ENCODE results near the gene DLG5.

DLG5 gene

DNA sequence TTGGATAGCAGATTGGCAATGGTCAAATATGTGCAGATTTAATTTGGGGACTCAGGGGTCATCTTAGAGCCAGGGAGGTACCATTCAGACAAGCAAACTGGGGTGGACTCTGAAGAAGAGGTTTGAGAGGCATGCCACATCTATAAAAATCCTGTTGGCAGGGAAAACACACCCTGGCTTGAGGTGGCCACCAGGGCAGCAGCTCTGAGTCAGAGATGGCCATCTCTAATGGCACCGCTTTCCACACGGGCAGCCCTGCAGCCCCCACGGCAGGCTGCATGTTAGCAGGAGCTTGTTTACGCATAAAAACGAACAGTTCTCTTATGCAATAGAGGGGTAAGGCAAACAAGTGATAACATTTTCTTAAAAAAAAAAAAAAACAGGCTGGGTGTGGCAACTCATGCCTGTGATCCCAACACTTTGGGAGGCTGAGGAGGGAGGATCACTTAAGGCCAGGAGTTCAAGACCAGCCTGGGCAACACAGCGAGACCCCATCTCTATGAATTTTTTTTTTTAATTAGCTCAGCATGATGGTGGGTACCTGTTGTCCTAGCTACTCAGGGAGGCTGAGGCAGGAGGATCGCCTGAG is 14.9 kb downstream of the DLG5 start:
- in situ Hi-C loops (cut with MboI; ENCODE audit: low sequenced_read_pairs) = no loop called here

DNA sequence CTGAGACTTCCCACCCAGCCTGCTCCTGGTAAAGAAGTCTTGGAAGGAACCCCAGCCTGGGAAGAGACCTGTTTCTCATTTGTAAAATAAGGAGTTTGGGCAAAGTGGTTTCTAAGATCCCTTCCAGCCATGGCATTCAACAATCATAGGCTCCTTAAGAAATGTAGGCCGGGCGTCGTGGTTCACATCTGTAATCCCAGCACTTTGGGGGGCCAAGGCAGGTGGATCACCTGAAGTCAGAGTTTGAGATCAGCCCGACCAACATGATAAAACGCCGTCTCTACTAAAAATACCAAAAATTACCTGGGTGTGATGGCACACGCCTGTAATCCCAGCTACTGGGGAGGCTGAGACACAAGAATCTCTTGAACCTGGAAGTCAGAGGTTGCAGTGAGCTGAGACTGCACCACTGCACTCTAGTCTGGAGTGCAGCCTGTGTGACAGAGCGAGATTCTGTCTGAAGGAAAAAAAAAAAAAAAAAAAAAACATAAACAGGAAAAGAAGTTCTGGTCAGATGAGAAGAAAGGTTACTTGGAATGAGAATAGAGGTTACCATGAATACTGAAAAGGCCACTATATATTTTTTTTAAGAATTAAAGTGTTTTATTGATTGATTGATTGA is 15.9 kb downstream of the DLG5 start:
- in situ Hi-C loops (cut with MboI; ENCODE audit: low sequenced_read_pairs) = no loop called here

DNA sequence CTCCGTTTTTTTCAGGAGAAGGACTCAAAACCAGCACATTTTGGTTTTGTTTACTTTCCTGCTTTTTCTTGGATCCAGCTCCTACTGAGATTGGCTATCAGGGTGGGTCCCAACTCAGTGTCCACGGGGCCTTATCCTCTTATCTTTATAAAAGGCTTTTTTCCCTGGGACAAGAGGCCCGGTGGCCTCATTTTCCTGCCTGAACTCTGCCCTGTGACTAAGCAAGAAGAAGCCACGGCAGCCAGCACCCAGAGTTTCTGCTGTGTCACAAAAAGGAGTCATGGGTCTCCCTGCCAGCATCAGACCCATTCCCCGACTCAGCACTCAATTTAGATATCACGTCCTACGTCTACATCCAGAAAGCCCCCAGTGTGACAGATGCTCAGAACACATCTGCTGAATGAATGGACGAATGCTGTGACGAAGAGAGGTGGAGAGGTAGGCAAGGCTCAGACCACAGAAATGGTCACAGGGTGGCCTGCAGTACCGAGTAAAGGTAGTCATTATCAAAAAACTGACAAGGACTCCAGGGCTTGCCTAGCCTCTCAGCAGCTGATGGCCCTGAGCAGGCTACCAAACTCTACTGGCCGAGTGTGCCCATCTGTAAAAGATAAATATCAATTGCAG is 16.7 kb downstream of the DLG5 start:
- in situ Hi-C loops (cut with MboI; ENCODE audit: low sequenced_read_pairs) = no loop called here

DNA sequence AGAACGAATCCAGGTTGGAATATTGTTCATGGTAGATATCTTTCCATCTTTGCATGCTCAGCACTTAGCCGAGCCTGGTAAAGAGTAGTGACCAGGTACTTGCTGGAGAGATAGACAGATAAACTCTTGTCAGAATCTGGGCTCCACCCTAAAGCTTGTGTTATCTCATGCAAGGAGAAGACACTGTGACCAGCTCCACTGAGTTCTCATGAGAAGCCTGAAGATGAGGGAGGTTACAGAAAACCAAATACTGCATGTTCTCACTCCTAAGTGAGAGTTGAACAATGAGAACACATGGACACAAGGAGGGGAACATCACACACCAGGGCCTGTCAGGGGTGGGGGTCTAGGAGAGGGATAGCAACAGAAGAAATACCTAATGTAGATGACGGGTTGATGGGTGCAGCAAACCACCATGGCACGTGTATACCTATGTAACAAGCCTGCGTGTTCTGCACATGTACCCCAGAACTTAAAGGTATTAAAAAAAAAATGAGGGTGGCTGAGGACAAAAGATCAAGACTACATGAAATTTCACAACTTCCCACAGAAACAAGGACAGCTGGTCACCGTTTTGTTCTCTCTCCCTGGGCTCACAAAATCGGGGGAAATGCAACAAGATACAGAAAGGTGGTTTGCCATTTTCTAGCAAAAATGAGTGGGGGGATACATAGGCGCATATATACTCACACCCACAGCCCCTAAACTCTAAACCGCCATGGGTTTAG is 17.4 kb downstream of the DLG5 start:
- in situ Hi-C loops (cut with MboI; ENCODE audit: low sequenced_read_pairs) = no loop called here

DNA sequence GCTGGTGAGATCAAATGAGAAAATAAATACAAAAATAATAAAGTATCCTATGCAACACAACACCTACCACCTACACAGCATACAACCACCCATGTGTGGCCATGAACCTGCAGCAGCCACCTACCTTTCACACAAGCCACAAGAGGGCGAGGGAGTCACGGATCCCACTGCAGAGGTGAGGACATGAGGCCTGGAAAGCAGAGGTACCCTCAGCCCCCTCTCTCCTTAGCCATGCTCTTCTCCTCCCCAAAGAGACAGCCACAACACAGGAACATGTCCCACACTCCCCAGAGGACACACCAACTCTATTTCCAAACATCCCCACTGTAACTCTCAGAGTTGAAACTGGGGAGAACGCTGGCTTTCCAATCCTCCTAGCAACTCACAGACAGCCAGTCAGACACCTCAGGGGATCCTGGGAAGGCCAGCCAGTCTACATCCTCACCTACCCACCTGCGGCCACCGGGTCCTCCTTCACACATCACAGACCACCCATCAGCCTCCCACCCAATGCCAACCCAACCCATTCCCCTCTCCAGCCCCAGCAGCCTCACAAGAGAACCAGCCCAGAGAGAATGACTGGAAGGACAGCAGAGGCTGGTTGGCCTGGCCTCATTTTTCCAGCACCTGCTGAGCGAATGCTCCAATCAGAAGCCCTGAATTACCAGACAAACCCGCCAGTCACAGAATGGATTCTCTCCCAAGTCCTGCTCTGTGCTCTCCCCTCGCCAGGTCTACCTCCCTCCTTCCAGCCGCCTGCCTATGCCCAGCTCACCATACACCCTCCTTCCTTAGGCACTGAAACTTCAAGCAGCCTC is 18.4 kb downstream of the DLG5 start:
- in situ Hi-C loops (cut with MboI; ENCODE audit: low sequenced_read_pairs) = no loop called here

DNA sequence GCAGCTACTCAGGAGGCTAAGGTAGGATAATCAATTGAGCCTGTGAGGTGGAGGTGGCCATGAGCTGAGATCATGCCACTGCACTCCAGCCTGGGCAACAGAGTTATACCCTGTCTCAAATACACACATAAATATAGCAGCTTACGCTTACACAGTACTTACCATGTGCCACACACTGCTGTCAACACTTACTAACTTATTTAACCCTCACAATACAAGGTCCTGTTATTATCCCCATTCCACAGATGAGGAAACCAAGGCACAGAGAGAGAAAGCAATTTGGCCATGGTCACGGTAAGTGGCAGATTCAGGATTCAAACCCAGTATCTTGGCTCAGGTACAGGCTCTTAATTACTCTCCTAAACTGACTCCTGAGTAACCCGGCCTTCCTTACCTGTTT is 19.1 kb downstream of the DLG5 start:
- in situ Hi-C loops (cut with MboI; ENCODE audit: low sequenced_read_pairs) = no loop called here

DNA sequence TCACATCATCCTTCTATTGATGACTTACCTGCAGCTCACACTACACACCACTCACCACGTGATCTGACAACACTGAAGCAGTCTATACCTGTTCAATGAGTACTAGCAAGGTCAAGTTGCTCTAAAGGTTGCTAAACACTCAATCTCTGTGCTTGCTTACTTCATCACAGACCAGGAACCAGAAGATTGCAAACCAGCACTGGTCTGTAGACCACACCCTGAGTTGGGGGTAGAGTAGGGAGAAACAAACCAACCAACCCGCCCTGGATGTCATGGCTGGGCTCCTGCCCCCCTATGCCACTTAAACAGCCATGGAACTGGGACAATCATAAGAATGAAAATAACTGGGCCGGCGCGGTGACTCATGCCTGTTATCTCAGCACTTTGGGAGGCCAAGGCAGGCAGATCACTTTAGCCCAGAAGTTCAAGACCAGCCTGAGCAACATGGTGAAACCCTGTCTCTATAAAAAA is 19.6 kb downstream of the DLG5 start:
- in situ Hi-C loops (cut with MboI; ENCODE audit: low sequenced_read_pairs) = no loop called here

DNA sequence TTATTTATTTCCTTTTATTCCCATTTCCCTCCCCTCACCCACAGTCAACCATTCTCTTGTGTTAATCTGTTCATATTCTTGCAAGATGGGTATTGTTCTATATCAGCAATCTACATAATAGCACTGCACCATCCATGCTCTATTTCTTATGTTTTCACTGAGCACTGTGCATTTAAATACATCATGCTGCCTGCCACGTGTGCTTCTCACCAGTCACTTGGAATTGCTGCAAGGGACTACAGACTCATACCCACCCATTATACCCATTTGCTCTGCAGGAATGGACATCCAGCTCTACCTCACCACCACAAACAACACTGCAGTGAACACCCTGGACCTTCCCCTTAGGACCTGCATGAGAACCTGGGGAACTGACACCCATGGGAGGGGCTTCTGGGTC is 20.8 kb downstream of the DLG5 start:
- in situ Hi-C loops (cut with MboI; ENCODE audit: low sequenced_read_pairs) = no loop called here

DNA sequence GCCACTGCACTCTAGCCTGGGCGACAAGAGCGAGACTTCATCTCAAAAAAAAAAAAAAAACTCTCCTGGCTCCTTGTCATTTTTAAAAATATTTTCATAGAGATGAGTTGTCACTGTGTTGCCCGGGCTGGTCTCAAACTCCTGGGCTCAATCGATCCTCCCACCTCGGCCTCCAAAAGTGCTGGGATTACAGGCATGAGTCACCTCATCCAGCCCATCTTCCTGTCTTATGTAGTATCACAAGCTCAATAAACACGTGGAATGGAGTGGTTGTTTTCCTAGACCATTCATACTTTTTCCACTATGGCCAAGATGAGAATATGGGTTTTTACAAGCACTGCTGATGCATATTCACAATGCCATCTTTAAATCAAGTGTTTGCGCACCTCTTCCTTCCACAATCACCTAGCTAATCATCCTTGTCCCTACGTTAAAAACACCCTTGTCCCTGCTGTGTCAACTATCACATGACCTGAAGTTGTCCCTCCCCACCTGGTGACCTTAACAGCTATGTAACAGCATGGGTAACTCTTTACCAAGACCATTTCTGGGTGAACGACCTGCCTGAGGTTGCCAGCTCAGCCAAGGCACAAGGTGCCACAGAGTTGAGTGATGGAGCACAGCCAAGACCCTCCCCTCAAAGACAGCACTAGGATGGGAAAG is 21.3 kb downstream of the DLG5 start:
- in situ Hi-C loops (cut with MboI; ENCODE audit: low sequenced_read_pairs) = no loop called here

DNA sequence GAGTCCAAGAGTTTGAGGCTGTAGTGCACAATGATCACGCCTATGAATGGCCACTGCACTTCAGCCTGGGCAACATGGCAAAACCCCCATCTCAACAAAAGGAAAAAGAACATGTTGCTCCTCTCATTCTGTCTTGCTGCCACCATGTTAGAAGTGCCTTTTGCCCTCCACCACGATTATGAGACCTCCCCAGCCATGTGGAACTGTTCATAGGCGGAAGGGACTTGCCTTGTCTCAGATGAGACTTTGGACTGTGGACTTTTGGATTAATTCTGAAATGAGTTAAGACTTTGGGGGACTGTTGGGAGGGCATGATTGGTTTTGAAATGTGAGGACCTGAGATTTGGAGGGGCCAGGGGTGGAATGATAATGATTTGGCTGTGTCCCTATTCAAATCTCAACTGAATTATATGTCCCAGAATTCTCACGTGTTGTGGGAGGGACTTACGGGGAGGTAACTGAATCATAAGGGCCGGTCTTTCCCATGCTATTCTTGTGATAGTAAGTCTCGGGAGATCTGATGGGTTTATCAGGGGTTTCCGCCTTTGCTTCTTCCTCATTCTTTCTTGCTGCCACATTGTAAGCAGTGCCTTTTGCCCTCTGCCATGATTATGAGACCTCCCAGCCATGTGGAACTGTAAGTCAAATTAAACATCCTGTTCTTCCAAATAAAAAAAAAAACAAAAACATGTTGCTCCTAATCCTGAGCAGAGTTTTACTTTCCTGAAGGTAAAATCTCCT is 22.3 kb downstream of the DLG5 start:
- in situ Hi-C loops (cut with MboI; ENCODE audit: low sequenced_read_pairs) = no loop called here

DNA sequence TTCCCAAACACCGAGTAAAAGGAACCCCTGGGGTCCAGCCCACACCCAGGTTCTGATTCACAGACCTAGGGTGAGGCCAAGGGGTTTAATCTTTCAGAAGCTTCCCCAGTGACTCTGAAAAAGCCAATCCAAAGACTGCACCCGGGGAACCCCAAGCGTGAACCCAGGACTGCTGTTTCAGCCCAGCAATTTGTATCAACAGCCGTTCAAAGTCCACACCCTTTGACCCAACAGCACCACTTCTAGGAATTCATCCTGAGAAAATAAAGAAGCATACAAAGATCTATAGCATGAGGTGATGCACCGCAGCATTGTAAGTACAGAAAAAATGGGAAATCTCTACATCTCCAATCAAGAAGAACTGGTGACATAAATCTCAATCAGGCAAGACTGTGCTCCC is 24.4 kb downstream of the DLG5 start:
- in situ Hi-C loops (cut with MboI; ENCODE audit: low sequenced_read_pairs) = no loop called here

DNA sequence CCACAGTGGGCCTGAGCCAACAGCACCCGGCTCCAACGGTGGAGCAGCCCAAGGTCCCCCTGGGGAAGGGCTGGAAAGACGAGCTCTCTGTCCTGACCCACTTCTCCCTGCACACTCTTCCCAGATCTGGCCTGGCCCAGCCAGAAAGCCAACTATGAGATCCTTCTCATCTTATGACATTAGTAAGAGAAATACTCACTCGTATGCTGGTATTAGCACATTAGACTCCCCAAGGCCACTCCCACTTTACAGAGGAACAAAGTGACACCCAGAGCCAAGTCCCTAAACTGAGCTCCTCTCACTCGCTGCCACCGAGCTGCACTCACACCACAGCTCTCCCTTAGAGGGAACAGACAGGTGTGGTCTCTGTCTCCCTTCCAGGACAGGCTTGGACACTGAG is 24.8 kb downstream of the DLG5 start:
- in situ Hi-C loops (cut with MboI; ENCODE audit: low sequenced_read_pairs) = no loop called here

DNA sequence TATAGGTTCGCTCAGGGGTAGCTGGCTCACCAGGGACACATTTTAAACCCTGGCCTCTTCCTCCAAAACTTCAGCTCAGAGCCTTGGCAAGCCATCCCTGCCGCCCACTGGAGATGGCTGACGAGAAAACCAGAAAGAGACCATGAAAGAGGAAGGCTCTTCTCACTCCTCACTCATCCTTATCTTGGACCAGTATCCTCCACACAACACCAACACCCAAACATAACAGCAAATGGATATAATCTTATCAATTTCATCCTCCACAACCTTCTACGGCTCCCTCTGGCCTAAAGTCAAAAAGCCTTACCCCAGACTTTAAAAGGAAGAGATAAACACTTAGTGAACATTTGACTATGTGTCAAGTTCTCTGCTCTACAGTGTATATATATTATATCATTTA is 26.9 kb downstream of the DLG5 start:
- in situ Hi-C loops (cut with MboI; ENCODE audit: low sequenced_read_pairs) = no loop called here

DNA sequence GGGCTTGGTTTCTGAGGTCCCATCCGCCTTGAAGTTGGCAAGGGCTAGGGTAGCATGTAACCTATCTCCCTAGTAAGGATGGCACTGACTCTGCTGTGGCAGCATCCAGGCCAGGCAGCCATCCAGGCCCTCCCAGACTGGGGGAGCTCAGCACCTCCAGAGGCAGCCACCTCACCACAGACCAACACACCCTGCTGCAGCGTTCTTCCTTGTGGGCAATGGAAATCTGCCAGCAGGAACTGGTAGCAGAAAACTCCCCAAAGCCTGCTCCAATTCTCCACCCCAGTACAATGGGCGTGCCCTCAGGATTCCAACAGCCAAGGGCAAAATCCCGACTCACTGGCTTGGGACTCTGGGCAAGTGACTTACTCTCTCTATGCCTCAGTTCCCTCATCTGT is 27.5 kb downstream of the DLG5 start:
- in situ Hi-C loops (cut with MboI; ENCODE audit: low sequenced_read_pairs) = no loop called here

DNA sequence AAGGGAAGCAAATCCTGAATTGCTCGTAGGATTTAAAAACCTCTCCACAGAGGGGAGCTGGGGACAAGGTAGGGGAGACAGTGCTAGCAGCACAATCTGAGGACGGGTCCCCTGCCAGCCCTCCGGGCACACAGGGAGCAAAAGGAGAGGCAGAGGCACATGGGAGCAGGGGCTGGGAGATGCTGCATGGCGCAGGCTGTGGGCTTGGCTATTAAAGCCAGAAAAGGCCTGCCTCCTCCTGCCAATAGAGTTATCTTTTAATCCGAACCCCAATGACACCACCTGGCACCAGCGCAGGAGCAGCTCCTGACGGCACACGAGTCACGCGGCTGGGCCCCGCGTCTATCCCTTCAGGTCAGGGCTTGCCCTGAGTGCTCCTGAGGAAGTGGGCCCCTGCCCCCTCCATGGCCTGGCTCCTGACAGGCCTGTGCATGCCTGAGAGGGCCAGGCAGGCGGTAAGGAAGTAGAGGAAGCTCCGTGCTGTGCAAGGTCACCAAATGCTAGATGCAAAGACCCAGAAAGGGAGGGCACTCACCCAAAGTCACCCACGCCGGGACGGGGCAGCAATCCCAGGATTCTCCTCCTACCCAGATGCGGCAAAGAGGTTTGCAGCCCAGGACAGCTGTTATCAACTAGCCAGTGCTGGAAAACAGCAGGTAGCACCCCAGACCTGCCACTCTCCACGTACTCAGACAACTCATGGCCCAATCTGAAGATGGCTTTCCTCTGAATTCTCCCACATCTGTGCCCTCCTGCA is 28.1 kb downstream of the DLG5 start:
- in situ Hi-C loops (cut with MboI; ENCODE audit: low sequenced_read_pairs) = no loop called here

DNA sequence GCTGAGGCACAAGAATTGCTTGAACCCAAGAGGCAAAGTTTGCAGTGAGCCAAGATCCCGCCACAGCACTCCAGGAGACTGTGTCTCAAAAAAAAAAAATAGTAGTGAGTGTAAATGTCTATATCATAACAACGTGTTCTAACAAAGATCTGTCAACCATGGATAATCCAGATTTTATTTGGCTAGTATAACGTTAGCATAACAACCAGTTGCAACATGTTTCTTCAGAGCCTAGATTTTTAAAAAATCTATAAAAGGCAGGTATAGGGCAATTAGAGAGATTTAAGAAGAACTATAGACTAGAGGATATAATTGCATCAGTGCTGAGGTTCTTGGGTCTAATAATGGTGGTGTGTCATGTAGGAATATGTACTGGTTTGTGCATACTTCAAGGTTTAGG is 30.5 kb downstream of the DLG5 start:
- in situ Hi-C loops (cut with MboI; ENCODE audit: low sequenced_read_pairs) = no loop called here

DNA sequence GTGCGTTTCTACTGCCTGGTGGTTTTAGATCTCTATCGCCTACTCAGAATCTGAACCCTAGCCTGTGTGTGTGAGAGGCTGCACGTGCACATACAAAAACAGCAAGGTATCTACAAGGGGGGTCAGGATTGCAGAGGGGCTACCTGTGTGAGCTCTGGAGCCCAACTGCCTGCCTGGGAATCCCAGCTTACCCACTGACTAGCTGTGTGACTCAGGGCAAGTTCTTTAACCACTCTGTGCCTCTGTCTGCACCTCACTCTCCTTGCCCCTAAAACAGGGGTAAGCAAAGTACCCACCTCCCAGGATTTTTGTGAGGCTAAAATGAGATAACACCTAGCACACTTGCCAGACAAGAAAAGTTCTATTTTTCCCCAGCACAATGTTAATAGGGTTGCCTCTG is 32.5 kb downstream of the DLG5 start:
- in situ Hi-C loops (cut with MboI; ENCODE audit: low sequenced_read_pairs) = no loop called here

DNA sequence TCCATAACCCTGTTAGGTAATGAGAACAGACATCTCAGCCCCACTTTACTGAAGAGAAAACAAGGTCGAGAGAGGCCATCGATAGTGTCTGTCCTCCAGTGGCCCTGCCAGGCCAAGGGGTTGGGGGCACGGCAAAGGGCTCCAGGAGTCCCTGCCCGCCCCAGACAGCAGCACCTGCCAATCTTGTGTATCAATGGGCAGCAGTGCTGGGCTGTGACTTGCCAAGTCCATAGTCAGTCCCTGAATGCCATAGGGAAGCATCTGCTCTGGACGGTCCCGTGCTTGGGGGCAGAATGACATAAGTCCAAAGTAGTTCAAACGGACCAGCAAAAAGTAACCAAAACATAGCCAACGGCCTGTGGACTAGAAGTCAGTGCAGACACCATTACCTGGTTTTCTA is 33.2 kb downstream of the DLG5 start:
- in situ Hi-C loops (cut with MboI; ENCODE audit: low sequenced_read_pairs) = no loop called here

DNA sequence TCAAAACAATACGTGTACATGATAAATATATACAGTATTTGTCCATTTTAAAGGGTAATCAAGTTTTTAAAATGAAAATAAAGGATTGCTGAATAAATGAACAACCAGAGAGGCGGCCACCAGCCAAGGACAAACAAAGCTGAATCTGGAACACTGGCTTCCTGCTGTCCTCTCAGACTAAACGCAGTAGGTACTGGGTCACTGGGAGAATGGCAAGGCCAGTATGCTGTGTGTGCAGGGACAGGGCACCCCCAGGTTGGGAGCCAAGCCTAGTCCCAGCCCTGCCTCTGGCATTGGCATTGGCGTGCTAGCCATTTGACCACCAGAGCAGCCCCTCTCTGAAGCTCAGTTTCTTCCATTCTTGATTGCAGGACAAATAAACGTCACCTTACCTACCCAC is 33.8 kb downstream of the DLG5 start:
- in situ Hi-C loops (cut with MboI; ENCODE audit: low sequenced_read_pairs) = no loop called here

All from HL-60/S4 (cell line).